HAP-1 (cell line): ENCODE results near the gene CCZ1.
"Not testable (repeated sequence)": the region's sequence is repeated elsewhere in the genome, so short reads cannot be mapped to it uniquely, and the experiment has no call there.

ENCODE experiments used
- DNase-seq, 2 experiments: peaks; one replicate each; pipeline ENCODE4 v3.0.0-alpha.2; 2016 to 2020; ENCODE audit warnings: low spot score in 2 of 2
- H3K27me3 ChIP-seq: fragments of 250-450 bp; sonication (Bioruptor Pico); 2 replicates; pipeline ENCODE4 v1.5.1; 2020; ENCODE audit warnings: low read depth, mild to moderate bottlenecking, moderate library complexity
- H3K36me3 ChIP-seq: fragments of 250-450 bp; sonication (Bioruptor Pico); replicated peaks from 2 replicates; pipeline ENCODE4 v1.5.1; 2020; ENCODE audit warnings: mild to moderate bottlenecking
- H3K4me1 ChIP-seq: fragments of 250-450 bp; sonication (Bioruptor Pico); 2 replicates; pipeline ENCODE4 v1.5.1; 2020; ENCODE audit warnings: mild to moderate bottlenecking
- H3K4me3 ChIP-seq: fragments of 250-450 bp; sonication (Bioruptor Pico); 2 replicates; pipeline ENCODE4 v1.5.1; 2020; ENCODE audit warnings: mild to moderate bottlenecking, moderate library complexity
- H3K9me3 ChIP-seq: fragments of 250-450 bp; sonication (Bioruptor Pico); 2 replicates; pipeline ENCODE4 v1.5.1; 2020; ENCODE audit warnings: mild to moderate bottlenecking, moderate library complexity
- in situ Hi-C: fragments of 300-500 bp; cut with MboI; formaldehyde crosslinking; loops from 3 replicates; pipeline ENCODE4 v1.14.3; 2020; ENCODE audit warnings: low sequenced_read_pairs, inconsistent platforms, mixed read lengths

The CCZ1 gene

DNA sequence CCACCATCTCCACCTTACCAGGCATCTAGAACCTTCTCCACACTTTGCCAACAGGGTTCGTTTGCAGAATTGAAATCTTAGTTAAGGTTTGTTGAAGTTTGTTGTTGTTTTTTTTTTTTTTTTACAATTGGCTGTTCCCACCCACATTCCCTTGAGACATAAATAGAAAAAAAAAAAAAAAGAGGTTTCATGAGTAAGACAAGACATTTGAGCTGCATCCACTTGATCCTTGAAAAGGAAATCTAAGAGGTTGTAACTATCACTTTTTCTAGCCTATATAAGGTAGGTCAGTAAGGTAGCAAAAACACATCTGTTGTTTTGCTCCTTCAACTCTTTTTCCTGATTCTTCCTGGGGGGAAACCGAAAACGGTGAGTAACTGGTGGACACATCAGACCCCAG lies 18.9 kb upstream of the CCZ1 start:
- H3K4me1 ChIP-seq, H3K4me3 ChIP-seq, H3K27me3 ChIP-seq, H3K36me3 ChIP-seq, H3K9me3 ChIP-seq, DNase-seq, in situ Hi-C loops: not testable (repeated sequence)

DNA sequence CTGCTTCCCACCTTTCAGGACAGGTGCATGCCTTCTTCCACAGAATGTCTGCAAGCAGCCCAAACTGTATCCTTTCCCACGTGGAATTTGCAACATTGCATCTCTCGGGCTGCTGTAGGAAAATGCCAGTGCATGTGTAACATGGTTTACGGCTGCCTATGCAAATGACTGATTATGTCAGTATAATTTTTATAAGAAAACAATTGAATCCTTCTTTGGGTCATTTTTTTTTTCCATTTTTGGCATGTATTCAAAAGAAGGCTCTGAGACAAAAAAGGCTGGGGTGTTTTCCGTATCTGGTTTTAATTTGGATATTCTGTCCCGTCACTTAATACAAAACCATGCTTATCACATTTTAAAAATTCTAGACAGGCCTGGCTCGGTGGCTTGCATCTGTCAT lies 18.4 kb upstream of the CCZ1 start:
- H3K4me3 ChIP-seq, DNase-seq, H3K4me1 ChIP-seq, in situ Hi-C loops, H3K36me3 ChIP-seq, H3K9me3 ChIP-seq, H3K27me3 ChIP-seq: not testable (repeated sequence)

DNA sequence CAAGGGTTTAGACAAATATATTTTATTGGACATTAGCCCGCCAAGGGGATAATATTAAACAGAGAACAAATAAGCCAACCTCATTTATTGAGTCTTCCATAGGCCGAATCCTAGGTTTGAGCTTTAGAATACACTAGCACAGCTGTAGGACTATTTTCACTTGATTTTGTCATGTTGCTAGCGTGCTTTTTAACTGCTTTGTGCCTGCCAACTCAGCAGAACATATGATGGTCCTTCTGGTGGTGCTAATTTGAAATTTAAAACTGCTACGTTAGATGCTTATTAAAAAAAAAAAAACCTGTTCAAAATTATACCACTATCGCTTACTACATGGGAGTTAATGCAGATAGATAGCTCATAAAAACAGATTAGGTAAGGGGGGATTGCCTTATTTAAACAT lies 14.1 kb upstream of the CCZ1 start:
- H3K36me3 ChIP-seq, H3K4me1 ChIP-seq, in situ Hi-C loops, H3K9me3 ChIP-seq, DNase-seq, H3K4me3 ChIP-seq, H3K27me3 ChIP-seq: not testable (repeated sequence)

DNA sequence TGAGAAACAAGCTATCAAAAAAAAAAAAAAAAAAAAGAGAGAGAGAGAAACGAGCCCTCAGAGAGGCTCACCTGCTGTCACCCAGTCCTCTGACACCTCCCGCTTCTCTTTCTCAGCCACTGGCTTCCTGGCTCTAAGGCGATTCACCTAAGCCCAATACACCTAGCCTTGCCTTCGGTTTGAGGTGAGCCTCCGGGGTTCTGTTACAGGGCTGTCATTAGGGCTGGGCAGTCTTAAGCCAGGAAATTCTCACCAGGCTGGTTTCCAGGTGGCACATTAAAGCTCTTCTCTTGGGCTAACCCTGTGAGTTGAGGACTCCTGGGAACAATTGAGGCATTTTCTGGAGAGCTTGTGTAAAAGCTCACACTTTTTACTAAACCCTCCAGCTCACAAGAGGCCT lies 10.5 kb upstream of the CCZ1 start:
- H3K4me1 ChIP-seq, H3K36me3 ChIP-seq, H3K9me3 ChIP-seq, H3K27me3 ChIP-seq, DNase-seq, H3K4me3 ChIP-seq, in situ Hi-C loops: not testable (repeated sequence)

DNA sequence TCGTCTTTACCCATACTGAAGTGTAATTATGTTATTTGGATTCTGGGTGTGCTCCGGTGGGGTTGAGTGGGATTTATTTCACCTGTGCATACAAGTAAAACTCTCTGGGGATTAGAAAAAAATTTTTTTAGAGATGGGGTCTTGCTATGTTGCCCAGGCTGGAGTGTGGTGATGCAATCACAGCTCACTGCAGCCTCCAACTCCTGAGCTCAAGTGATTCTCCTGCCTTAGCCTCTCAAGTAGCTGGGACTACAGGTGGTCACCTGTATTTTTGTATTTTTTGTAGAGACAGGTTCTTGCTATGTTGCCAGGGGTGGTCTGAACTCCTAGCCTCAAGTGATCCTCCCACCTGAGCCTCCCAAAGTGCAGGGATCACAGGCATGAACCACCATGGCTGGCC lies 8.3 kb upstream of the CCZ1 start:
- H3K4me3 ChIP-seq, in situ Hi-C loops, DNase-seq, H3K36me3 ChIP-seq, H3K4me1 ChIP-seq, H3K27me3 ChIP-seq, H3K9me3 ChIP-seq: not testable (repeated sequence)

DNA sequence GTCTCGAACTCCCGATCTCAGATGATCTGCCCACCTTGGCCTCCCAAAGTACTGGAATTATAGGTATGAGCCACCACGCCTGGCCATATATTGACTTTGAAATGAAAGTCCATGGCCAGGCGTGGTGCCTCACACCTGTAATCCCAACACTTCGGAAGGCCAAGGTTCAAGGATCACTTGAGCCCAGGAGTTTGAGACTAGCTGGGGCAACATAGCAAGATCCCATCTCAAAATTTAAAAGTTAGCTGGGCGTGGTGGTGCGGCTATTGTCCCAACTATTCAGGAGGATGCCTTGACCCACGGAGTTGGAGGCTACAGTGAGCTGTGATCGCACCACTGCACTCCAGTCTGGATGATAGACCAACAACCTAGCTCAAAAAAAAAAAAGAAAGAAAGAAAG lies 6.0 kb upstream of the CCZ1 start:
- Histone ChIP-seq H3K4me3 (no peak overlapping the region), H3K4me1 (no peaks in the 10 kb centered on the region), H3K36me3 (no peaks in the 10 kb centered on the region), H3K27me3 (no peaks in the 10 kb centered on the region), H3K9me3 (no peaks in the 10 kb centered on the region)
- in situ Hi-C loops: no loop called here
- no peak for DNase-seq

DNA sequence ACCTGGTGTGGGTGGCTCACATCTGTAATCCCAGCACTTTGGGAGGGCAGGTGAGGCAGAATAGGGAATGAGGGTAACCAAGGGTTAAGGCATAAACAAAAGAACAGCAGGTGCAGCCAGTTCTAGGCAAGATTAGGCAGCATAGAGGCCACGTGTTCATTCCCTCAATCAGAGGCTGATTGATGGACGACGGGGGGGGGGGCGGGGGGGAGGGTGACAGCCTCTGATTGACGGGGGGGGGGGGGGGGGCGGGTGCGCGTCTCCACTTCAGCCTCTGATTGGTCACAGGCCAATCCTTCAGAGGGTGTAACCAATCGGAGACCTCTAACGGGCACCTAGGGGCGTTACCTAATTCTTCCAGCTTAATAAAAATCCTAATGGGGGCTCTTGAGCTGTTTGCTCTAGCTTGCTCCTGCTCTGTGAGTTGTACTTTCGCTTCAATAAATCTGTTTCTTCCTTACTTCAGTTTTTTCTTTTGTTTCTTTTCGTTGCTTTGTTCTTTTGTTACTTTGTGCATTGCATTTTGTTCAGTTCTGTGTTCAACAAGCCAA lies 1.1 kb upstream of the CCZ1 start:
- H3K36me3 ChIP-seq, H3K4me1 ChIP-seq, DNase-seq, H3K27me3 ChIP-seq, in situ Hi-C loops, H3K9me3 ChIP-seq, H3K4me3 ChIP-seq: not testable (repeated sequence)

DNA sequence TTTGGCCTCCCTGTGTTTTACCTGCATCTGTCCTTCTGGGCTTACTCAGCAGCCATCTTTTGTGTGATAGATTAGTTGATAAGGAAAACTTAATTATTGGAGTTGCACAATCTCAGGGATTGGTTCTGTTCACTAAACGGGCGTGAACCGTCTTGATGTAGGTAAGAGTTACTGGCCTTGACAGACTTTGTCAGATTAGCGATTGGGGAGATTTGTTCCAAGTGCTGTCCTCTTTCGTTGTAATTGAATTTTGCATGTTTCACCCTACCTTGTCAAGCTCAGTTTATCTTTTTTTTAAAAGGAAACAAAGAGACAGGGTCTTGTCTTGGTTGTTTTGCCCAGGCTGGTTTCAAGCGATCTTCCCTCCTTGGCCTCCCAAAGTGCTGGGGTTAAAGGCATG lies 4.5 kb downstream of the CCZ1 start:
- H3K4me1 ChIP-seq, in situ Hi-C loops, H3K36me3 ChIP-seq, H3K9me3 ChIP-seq, DNase-seq, H3K27me3 ChIP-seq, H3K4me3 ChIP-seq: not testable (repeated sequence)

DNA sequence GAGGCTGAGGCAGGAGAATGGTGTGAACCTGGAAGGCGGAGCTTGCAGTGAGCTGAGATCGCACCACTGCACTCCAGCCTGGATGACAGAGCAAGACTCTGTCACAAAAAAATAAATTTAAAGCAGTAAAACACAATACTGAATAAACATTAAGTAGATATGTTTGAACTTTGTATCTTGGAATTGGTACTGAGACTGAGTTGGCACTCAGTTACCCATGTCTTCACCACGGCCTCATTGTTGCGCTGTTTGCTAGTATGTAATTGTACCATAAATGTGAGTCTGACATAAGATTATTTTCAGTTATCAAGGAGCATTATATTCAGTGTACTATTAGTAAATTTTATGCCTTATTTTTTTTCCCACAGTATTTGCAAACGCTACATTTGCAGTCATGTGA lies 6.2 kb downstream of the CCZ1 start:
- in situ Hi-C loops, DNase-seq: not testable (repeated sequence)

DNA sequence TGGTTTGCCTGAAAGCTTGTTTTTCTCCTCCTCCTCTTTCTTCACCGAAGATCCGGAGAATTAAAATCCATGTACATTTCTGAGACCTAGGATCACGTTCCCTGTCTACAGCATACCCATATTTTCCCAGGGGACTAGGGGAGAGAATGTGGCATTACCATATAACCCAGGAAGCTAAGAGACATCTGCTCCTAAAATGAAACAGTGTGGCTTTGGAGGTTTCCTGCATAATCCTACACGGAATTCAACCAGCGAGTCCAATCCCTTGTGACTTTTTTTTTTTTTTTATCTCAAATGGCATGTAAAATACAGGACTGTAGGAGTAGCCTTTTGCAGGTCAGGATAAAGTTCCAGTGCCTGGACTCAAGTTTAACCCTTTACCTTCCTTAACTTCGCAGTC lies 10.3 kb downstream of the CCZ1 start:
- H3K4me1 ChIP-seq, H3K27me3 ChIP-seq, H3K4me3 ChIP-seq, DNase-seq, H3K9me3 ChIP-seq, H3K36me3 ChIP-seq, in situ Hi-C loops: not testable (repeated sequence)

More for the DNA sequence above, 6.2 kb downstream of the CCZ1 start:
- H3K27me3 ChIP-seq, H3K4me3 ChIP-seq, H3K4me1 ChIP-seq, H3K36me3 ChIP-seq, H3K9me3 ChIP-seq: not testable (repeated sequence)

DNA sequence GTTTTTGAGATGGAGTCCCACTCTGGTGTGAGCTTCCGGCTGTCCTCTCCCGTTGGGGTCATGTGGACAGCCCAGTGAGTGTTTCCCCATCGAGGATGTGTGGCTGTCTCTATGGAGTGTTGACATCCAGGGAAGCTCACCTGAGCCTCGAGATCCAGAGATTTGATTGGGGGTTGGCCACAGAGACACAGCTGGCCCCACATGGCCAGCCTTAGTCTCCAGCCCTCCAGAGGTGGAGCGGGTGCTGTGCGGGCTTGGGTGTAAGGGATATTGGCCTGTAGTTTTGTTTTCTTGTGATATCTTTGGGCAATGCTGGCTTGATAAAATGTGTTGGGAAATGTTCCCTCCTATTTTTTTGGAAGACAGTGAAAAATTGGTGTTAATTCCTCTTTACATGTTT lies 18.0 kb downstream of the CCZ1 start:
- H3K4me3 ChIP-seq, H3K4me1 ChIP-seq, H3K27me3 ChIP-seq, H3K9me3 ChIP-seq, H3K36me3 ChIP-seq, DNase-seq, in situ Hi-C loops: not testable (repeated sequence)

DNA sequence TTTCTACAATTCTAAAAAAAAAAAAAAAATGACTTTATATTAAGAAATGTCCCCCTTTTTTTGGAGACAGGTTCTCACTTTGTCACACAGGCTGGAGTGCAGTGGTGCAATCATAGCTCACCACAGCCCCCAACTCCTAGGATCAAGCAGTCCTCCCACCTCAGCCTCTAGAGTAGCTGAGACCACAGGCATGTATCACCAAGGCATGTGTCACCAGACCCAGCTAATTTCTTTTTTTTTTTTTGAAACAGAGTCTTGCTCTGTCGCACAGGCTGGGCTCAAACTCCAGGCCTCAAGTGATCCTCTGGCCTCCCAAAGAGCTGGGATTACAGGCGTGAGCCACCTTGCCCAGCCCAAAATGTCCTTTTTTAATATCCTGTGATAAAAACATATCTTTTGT lies 25.6 kb downstream of the CCZ1 start:
- H3K4me1 ChIP-seq, H3K36me3 ChIP-seq, H3K27me3 ChIP-seq, H3K4me3 ChIP-seq, in situ Hi-C loops, DNase-seq, H3K9me3 ChIP-seq: not testable (repeated sequence)

DNA sequence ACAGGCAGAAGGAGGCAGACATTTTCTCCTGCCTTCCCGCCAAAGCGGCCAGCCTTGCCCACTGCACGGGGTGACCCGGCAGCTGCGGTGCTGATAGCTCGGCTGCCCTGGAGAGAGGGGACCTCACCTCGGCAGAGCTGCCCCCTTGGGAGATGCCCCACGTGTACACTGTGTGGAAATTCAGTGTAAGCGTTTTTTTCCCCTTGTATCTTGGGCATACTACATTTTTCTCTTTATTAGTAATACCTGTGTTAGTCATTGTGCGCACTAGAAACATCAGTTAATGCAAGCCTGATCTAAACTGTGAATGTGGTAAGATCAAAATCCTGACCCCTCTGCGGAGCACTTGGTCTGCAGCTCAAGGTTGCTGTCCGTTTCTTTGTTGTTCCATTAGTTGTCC lies 26.1 kb downstream of the CCZ1 start:
- H3K4me1 ChIP-seq, DNase-seq, H3K27me3 ChIP-seq, H3K4me3 ChIP-seq, H3K36me3 ChIP-seq, in situ Hi-C loops, H3K9me3 ChIP-seq: not testable (repeated sequence)

DNA sequence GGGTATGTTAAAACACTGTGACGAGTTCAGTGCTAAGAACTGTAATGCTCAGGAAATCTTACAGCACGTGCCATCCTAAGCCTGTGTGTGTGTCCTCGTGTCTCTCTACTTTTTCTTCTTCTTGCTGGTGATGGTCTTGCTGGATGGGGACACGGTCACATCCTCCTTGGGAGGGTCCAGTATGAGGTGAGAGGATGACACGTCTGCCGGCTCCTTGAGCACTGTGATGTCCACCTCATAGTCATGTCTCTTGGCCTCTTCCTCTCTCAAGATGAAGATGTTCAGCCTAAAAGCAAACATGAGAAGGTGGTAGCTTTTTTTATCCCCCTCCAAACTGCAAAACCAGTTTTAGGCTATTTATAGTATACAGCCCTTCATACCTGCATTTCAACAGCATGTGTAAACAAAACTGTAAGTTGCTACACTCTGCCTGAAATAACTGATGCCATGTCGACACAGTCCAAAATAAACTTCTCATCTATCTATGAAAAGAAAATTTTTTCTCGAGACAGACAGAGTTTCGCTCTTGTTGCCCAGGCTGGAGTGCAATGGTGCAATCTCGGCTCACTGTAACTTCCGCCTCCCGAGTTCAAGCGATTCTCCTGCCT lies 27.8 kb downstream of the CCZ1 start:
- H3K9me3 ChIP-seq, H3K4me3 ChIP-seq, H3K27me3 ChIP-seq, H3K36me3 ChIP-seq, DNase-seq, in situ Hi-C loops, H3K4me1 ChIP-seq: not testable (repeated sequence)

DNA sequence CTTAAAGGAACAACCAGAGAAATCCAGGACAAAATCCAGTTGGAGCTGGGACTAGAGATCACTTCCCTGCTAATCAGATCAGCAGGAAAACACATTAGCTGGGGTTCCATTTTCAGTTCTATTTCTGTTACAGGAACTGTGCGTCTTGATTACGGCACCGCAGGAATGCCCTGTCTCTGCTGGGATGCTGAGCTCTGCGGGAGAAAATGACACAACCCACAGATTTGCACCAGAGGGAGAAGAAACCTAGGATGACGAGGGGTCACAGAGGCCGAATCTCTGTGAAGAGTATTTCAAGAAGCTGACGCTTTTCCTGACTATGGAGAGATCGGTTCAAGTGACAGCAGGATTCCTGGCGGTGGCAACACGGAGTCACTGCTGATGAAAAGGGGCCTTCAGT lies 31.8 kb downstream of the CCZ1 start:
- H3K4me3 ChIP-seq, in situ Hi-C loops, H3K9me3 ChIP-seq: not testable (repeated sequence)

More for the DNA sequence above, 31.8 kb downstream of the CCZ1 start:
- not testable (repeated sequence) for DNase-seq, H3K4me1 ChIP-seq, H3K27me3 ChIP-seq, H3K36me3 ChIP-seq
